Measurements from ENCODE around the gene MYO1G.
"Not testable (repeated sequence)": the region's sequence is repeated elsewhere in the genome, so short reads cannot be mapped to it uniquely, and the experiment has no call there.

Gene MYO1G

DNA sequence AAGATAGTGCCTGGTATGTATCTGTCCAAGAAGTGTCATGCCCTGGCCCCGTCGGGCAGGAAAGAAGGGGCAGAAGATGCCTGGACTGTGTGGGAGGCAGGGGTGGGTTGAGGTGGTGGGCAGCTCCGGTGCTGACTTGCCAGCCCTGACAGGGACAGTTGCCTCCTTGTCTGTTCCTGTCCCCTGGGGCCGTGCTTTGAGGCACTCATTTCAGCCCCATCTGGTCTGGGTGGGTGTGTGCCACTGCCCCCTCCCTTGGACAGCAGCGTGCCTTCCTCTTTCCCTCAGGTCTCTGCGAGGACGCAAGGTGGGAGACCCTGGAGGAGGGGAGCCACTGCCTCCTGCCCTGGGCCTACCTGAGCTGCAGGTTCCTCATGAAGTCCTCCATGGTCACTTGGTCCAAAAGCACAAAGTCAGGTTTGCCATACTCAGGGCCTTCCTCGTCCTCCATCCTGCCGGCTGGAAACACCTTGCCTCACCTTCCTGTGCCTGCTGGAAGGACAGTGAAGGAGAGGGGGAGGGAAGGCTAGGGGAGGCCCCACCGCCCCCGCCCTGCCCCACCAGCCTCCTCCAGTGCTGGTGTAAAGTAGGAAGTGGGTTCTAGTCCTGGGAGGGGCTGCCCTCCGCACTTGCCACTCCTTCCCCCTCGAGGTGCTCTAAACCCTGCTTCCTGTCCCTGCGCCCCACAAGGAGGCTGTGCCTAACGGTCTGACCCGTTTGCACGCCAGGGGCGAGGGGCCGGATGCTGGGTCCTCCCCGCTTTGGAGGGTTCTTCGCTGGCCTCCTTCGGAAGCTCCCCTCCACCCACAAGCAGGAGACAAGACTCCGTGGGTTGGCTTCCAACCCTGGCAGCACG, at the start of gene MYO1G:
Gene MYO1G (minus strand): TSS at position 505 of the 856 bp plus-strand sequence. CDS start 54 bp downstream, at position 451.
- peak; percentile 81 for DNase-seq (ENCODE audit: low spot score)
- TF ChIP-seq, protein P1, sequence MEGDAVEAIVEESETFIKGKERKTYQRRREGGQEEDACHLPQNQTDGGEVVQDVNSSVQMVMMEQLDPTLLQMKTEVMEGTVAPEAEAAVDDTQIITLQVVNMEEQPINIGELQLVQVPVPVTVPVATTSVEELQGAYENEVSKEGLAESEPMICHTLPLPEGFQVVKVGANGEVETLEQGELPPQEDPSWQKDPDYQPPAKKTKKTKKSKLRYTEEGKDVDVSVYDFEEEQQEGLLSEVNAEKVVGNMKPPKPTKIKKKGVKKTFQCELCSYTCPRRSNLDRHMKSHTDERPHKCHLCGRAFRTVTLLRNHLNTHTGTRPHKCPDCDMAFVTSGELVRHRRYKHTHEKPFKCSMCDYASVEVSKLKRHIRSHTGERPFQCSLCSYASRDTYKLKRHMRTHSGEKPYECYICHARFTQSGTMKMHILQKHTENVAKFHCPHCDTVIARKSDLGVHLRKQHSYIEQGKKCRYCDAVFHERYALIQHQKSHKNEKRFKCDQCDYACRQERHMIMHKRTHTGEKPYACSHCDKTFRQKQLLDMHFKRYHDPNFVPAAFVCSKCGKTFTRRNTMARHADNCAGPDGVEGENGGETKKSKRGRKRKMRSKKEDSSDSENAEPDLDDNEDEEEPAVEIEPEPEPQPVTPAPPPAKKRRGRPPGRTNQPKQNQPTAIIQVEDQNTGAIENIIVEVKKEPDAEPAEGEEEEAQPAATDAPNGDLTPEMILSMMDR (IDR thresholded peaks at IDR 0.05; ENCODE audit: extremely low read depth, missing control alignments): no peak

DNA sequence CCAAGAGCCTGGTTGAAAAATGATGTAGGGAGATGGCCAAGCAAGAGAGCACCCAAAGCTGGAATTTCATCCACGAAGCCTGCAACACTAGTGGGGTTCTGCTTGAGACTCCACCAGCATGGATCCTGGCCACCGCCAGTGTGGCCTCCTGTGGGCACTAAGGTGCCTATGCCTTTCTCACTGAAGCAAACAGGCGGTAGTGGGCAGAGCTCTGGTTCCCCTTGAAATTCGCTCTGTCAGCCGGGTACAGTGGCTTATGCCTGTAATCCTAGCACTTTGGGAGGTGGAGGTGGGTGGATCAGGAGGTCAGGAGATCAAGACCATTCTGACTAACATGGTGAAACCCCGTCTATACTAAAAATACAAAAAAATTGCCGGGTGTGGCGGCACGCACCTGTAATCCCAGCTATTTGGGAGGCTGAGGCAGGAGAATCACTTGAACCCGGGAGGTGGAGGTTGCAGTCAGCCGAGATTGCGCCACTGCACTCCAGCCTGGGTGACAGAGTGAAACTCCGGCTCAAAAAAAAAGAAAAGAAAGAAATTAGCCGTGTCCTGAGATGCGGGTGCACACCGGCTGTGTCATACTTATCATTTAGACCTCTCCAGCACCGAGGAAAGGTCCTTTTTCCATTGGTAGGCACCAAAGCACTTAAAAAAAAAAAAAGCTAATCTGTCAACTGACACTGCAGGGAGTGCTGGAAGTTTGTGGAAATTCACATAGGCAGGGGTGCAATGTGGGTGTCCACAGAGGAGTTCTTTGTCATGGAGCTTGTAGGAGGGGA, 49.5 kb upstream of the MYO1G start:
- TF ChIP-seq, protein P1 (IDR thresholded peaks at IDR 0.05; ENCODE audit: extremely low read depth, missing control alignments): no peak

DNA sequence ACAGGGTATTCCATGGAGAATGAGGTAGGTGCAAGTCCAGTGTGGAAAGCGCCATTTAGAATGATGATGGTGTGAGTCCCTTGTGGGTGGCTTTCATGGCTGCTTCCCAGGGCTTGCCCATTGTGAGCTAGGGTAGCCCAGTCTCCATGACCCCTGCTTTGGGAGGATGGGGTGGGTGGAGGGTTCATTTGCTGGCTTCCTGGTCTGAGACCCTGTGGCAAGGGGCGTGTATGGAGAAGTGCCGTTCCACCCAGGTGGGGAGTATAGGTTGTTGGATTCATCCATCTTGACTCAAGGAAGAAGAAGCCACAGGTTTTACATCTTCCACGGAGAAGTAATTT, 48.9 kb upstream of the MYO1G start:
- no peak for DNase-seq (ENCODE audit: low spot score)
- TF ChIP-seq, protein P1 (IDR thresholded peaks at IDR 0.05; ENCODE audit: extremely low read depth, missing control alignments): no peak

More for the DNA sequence above, 49.5 kb upstream of the MYO1G start:
- no peak for DNase-seq (ENCODE audit: low spot score)

DNA sequence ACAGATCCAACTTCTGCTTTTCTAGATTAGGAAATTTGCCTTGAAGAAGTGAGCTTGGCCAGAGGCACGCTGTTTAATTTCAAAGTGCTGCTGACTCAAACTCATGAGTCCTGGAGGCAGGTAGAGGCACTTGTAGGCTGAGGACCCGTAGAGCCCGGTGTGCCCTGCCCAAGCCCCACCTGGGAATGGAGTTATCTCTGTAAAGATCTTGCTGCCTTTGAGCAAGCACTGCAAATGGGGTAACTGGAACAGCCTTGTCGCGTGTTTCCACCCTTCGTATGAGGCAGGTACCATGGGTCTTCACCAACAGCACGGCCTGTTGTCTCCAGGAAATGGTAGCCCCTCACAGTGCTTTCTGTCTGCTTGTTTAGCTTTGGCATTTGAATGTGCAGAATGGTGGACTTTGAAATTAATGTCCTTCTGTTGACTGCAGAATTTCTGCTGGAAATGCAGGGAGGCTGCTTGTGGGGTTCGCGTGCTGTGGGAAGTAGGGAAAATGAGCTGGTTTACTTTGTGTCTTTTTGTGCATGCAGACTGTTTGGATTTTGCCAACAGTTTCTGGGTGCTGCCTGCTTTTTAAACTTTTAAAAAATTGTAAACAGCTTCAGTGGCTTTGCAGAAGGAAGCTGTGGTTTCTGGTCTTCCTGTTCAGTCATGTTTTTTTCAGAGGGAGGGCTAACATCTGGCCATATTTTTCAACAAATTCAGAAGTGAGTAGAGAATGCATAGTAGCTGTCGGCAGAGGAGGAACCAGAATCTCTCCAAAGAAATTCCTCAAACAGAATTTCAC, 48.4 kb upstream of the MYO1G start:
- TF ChIP-seq, protein P1 (IDR thresholded peaks at IDR 0.05; ENCODE audit: extremely low read depth, missing control alignments): no peak
- peak; percentile 53 for DNase-seq (ENCODE audit: low spot score)

DNA sequence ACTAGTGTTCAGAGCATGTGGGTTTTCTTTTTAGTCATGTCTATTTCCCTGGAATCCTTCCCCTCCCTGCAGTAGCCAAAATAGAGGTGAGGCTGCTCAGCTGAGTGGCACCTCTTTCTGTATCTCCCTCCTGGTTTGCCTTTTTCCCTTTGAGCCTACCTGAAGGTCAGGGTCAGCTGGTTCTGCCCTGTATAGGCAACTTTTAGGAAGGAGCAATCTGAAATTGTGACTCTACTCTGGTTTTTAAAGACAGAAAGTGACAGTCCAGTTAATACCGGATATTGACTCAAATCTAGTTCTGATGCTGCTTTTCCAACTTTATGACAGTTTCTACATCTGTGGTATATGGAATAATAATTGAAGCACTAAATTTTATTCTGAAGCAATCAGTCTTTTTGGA, 47.2 kb upstream of the MYO1G start:
- TF ChIP-seq, protein P1 (IDR thresholded peaks at IDR 0.05; ENCODE audit: extremely low read depth, missing control alignments): no peak
- DNase-seq (ENCODE audit: low spot score): no peak

DNA sequence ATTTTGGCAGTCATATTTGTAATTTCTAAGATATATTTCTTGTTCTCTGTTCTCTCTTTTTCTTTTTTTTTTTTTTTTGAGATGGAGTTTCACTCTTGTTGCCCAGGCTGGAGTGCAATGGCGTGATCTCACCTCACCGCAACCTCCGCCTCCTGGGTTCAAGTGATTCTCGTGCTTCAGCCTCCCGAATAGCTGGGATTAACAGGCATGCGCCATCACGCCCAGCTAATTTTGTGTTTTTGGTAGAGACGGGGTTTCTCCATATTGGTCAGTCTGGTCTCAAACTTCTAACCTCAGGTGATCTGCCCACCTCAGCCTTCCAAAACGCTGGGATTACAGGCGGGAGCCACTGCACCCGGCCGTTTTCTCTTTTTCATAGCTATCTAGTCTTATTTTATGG, 46.7 kb upstream of the MYO1G start:
- not testable (repeated sequence) for DNase-seq (ENCODE audit: low spot score)

DNA sequence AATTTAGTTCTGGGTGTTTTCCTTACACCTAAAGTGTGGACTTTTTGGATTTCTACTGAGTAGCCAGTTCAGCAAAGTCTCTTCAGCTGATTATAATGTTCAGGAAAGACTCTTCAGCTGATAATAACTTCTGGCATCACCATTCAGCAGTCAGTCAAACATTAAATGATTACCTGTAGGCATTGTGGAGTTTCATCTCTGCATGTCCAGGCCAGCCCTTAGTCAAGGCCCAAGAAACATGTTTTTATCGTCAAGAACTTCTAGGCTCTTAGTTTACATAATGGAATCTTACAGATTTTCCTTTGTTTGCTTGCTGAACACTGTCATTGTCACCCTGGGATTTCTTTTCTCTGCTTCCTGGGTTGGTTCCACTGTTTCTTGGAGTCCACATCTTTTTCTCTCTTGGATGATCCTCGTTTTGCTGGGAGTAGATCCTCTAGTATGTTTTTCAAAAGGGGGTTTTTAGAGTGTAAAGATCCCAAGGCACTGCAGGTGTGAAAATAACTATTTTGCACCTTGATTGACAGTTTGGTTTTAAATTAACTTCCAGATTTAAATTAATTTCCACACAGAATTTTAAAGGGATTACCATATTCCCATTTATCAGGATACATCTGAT, 45.4 kb upstream of the MYO1G start:
- DNase-seq (ENCODE audit: low spot score): no peak
- TF ChIP-seq, protein P1 (IDR thresholded peaks at IDR 0.05; ENCODE audit: extremely low read depth, missing control alignments): no peak
